Gastroesophageal sphincter (tissue), 3 donors: Measurements from ENCODE around the gene STING1.

Source experiments
- POLR2A ChIP-seq, 2 donors: fragments of 450-650 bp; IDR thresholded peaks; one replicate each; pipeline ENCODE4 v1.6.1; 2017; ENCODE audit warnings: antibody characterized with exemption in 2 of 2, mild to moderate bottlenecking in 2 of 2, moderate library complexity in 1 of 2
- TF ChIP-seq, protein P1 (sequence below), 4 experiments: fragments of 200-600 bp in 2 of 4; fragments of 450-650 bp in 2 of 4; sonication (generic) in 1 of 4; IDR thresholded peaks; one replicate each; pipeline ENCODE4 v1.5.1; 2017 to 2019; ENCODE audit warnings: antibody characterized with exemption in 4 of 4, mild to moderate bottlenecking in 2 of 4, moderate library complexity in 2 of 4

GRCh38 chr5:139473105-139473504 lies 9.5 kb downstream of the STING1 start:
- TF ChIP-seq, protein P1, sequence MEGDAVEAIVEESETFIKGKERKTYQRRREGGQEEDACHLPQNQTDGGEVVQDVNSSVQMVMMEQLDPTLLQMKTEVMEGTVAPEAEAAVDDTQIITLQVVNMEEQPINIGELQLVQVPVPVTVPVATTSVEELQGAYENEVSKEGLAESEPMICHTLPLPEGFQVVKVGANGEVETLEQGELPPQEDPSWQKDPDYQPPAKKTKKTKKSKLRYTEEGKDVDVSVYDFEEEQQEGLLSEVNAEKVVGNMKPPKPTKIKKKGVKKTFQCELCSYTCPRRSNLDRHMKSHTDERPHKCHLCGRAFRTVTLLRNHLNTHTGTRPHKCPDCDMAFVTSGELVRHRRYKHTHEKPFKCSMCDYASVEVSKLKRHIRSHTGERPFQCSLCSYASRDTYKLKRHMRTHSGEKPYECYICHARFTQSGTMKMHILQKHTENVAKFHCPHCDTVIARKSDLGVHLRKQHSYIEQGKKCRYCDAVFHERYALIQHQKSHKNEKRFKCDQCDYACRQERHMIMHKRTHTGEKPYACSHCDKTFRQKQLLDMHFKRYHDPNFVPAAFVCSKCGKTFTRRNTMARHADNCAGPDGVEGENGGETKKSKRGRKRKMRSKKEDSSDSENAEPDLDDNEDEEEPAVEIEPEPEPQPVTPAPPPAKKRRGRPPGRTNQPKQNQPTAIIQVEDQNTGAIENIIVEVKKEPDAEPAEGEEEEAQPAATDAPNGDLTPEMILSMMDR (IDR thresholded peaks at IDR 0.05): no peak
- no peak for TF ChIP-seq POLR2A (IDR thresholded peaks at IDR 0.05)
